ENCODE results near the gene OR56B4.

DNA sequence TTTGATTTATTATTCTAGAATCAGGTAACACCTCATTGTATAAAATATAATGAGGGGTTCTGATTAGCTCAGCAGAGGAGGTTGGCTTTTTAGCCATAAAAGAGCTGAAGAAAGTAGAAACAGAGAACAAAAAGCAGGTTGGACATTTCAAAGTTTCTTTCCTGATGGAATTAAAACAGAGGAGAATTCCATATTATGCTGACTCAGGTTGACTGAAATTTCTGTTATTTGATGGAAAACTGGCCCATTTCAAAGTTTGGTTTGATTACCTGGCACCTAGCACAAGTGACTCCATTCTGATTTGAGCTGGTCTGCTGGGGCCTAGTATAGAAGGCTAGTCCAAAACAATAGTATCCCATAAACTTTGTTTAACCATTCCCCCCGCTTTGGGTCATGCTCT is 24.9 kb downstream of the OR56B4 start:
- TF ChIP-seq CTCF (IDR thresholded peaks at IDR 0.05) (no peak), POLR2A (IDR thresholded peaks at IDR 0.05) (no peak)
